Neural cell (in vitro differentiated cells): ENCODE data around the gene AQP12A.

Experiments used
- EZH2 ChIP-seq: fragments of 200-600, 300-800 bp; shearing (Covaris generic), sonication (generic); IDR thresholded peaks from 2 replicates; pipeline ENCODE4 v1.6.1; 2014; ENCODE audit warnings: antibody characterized with exemption, low read length, borderline replicate concordance, mild to moderate bottlenecking; ENCODE audit not compliant: insufficient read depth, poor library complexity, severe bottlenecking
- MXI1 ChIP-seq: fragments of 450-650 bp; conservative IDR thresholded peaks from 2 replicates; pipeline ENCODE4 v1.6.1; 2014; ENCODE audit warnings: antibody characterized with exemption, mild to moderate bottlenecking; ENCODE audit not compliant: poor library complexity, severe bottlenecking
- POLR2AphosphoS5 ChIP-seq: IDR thresholded peaks from 2 replicates; pipeline ENCODE4 v1.6.1; 2012
- RAD21 ChIP-seq: fragments of 450-650 bp; conservative IDR thresholded peaks from 2 replicates; pipeline ENCODE4 v1.6.1; 2014; ENCODE audit warnings: antibody characterized with exemption, mild to moderate bottlenecking, moderate library complexity
- REST ChIP-seq: IDR thresholded peaks from 2 replicates; pipeline ENCODE4 v1.6.1; 2012; ENCODE audit warnings: borderline replicate concordance
- TAF1 ChIP-seq: IDR thresholded peaks from 2 replicates; pipeline ENCODE4 v1.6.1; 2012; ENCODE audit warnings: low read depth
- TF ChIP-seq, protein P1 (sequence below): fragments of 450-650 bp; IDR thresholded peaks from 2 replicates; pipeline ENCODE4 v1.5.1; 2014; ENCODE audit warnings: antibody characterized with exemption, mild to moderate bottlenecking, moderate library complexity; ENCODE audit not compliant: poor library complexity, severe bottlenecking

DNA sequence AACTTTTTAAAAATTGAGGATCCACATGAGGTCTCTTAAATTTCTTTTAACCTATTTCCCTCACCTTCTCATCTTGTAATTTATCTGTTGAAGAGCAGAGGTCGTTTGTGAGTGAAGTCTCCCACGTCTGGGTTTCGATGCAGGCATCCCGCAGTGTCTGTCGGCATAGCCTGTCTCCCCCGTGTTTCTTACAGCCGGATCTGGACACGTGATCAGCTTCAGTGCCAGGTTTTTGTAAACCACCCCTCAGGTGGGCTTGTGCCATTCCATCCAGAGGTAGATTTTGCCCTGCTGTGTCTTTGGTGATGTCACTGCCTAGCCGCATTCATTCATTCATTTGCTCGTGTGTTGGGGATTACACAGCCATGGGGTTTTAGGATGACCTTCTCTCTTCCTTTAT lies 16.2 kb downstream of the AQP12A start:
- TF ChIP-seq, protein P1, sequence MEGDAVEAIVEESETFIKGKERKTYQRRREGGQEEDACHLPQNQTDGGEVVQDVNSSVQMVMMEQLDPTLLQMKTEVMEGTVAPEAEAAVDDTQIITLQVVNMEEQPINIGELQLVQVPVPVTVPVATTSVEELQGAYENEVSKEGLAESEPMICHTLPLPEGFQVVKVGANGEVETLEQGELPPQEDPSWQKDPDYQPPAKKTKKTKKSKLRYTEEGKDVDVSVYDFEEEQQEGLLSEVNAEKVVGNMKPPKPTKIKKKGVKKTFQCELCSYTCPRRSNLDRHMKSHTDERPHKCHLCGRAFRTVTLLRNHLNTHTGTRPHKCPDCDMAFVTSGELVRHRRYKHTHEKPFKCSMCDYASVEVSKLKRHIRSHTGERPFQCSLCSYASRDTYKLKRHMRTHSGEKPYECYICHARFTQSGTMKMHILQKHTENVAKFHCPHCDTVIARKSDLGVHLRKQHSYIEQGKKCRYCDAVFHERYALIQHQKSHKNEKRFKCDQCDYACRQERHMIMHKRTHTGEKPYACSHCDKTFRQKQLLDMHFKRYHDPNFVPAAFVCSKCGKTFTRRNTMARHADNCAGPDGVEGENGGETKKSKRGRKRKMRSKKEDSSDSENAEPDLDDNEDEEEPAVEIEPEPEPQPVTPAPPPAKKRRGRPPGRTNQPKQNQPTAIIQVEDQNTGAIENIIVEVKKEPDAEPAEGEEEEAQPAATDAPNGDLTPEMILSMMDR: no peak
- no peak for TF ChIP-seq POLR2AphosphoS5
- no peak for TF ChIP-seq TAF1
- TF ChIP-seq RAD21: no peak
- no peak for TF ChIP-seq EZH2
- TF ChIP-seq MXI1: no peak
- TF ChIP-seq REST: no peak
